ENCODE measurements around the gene EDAR.

Gene EDAR

DNA sequence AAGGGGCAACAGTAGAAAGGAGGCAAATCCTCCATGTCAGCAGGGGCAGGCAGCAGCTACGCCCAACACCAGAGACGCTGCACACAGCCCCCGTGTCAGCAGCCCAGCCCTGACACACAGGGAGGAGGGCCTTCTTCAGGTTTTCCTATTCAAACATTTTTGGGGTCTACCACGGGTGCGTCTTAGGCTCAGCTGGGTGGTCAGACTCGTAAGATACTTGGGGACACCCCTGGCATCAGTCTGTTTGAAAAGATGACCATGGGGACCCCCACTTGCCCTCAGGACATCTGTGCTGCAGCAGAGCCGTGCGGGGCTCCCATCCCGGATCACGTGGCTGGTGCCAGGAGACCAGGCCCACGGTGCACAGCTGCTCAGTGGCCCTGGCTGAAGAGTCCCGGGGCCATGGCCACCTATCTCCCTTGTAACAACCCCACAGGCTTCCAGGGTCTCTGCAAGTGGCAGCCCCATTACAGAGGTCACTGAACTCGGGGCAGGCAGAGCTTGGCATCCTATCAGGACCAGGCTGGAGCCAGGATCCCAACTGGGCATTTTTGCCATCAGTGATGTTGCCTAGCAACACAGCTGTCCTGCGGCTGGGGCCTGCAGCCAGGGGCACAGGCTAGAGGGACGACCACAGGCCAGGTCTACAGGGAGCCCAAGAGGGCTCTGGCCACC is 82.5 kb downstream of the EDAR start:
- DNase-seq: no peak

DNA sequence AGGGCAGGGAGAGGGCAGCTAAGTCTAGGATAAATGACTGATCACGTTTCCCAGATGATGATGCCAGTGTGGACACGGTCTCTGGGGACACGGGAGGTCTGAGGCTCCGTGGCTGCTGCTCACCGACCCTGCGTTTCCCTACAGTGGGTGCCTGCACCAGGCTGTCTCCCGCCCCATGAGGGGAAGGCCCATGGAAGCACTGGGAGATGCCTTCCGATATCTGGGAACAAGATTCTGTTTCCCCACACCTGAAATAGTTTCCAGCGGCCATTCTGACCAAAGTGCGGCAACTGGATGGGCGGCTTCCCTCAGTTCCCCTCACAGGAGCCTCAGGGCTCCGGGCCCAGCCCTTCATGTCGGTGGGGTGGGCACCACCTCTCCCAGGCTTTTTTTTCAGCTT is 83.1 kb downstream of the EDAR start:
- no peak for DNase-seq

DNA sequence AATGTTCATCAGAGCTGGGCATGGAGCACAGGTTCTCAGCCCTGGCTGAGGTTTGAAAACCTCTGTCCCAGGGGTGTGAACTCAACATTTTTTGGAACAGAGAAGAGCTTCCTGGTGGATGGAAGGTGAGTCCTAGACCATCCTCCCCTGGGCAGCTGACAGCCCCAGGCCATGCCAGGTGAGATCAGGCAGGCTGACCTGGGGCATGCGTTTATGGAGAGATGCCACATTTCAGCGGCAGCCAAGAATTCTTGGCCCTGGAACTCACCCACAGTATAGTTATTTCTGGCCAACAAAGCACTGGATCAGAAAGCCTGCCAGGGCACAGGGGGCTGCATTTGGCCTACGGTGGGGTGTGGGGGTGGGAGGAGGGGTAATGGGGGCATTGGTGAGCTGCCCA is 83.8 kb downstream of the EDAR start:
- DNase-seq: no peak

DNA sequence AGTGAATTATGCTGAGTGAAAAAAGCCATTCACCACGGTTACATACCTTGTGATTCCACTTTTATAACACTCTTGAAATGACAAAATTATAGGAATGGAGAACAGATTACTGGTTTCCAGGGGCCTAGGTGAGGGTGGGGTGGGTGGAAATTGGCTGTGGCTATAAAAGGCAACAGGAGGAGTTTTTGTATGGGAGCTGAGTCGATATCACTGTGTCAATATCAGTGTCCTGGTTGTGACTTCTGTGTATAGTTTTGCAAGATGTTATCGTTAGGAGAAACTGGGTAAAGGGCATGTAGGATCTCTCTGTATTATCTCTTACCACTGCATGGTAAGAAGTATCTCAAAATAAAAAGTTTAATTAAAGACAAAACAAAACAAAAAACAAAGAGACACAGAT is 84.3 kb downstream of the EDAR start:
- DNase-seq: no peak

DNA sequence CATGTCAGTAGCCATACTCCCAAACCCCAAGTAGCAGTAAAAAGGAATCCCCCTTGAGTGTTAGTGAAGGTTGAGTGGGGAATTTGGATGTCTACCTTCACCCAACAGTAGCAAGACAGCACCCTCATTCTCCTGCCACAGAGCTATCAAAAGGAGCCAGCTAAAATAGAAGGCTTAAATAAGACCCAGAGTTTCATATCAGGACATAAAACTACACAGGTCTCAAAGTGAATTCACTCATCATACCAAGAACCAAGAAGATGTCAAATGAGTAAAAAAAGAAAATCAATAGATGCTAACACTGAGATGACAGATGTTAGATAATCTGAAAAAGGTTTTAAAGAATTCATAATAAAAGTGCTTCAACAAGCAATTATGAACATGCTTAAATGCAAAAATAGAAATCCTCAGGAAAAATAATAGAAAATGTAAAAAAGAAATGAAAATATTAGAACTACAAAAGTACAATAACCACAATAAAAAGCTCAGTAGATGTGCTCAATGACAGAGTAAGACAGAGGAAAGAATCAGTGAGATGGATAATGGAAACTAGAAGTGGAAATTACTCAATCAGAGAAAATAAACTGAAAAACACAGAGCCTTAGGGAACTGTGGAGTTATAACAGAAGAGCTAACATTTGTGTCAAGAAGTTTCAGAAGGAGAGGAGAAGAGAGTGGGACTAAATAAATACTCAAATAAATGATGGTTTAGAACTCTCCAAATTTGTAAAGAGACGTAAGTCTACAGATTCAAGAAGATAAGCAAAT is 90.5 kb downstream of the EDAR start:
- no peak for DNase-seq

DNA sequence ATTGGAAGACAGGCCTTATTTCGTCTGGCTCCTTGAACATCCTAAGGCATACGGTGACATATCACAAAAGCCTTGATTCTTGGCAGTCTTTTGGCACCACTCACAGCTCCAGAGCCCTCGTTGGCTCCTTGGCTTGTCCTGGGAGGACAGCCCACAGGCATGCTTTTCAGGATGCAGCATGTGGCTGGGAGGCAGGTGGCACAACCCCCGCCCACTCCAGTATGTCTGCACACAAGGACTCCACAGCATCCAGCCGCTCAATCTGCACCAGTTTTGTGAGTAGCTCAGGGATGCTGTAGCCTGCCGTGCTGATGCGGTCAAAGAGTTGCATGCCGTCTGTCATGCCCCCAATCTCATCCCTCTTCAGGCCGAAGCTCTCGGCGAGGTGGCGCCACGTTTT is 92.3 kb downstream of the EDAR start:
- DNase-seq: no peak

DNA sequence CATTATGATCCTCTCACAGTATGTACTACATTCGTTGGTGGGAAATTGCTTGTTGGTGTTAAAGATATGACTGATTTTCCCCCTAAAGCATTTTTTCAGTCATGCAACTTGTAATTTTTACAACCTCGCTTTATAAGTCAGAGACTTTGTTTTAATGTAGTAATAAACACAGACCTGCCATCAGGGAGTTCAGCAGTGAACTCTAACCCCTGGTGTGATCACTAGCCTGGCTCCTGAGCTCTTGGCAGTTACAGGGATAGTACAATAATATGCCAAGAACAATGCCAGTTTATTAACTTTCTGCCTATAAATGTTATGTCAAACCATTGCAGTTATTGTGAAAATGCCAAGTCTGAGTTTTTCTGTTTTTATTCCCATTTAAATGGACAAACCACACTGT is 93.8 kb downstream of the EDAR start:
- no peak for DNase-seq

DNA sequence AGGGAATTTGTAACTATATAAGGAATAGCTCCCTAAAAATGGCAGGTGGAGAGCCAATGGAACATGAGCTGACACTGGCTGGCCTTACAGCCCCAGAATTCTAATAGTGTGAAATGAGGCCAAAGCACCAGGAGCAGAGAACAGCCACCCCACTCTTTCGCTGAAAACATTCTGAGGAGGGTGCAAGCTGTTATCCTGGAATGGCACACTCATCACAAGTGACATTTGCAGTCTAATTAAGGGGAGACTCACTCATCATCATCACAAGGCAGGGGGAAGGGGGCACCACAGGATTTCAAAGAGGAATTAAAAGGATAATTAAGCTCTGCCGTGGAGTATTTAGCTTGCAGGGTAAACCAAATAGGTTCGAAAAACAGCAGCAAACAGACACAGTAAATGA is 94.3 kb downstream of the EDAR start:
- no peak for DNase-seq

DNA sequence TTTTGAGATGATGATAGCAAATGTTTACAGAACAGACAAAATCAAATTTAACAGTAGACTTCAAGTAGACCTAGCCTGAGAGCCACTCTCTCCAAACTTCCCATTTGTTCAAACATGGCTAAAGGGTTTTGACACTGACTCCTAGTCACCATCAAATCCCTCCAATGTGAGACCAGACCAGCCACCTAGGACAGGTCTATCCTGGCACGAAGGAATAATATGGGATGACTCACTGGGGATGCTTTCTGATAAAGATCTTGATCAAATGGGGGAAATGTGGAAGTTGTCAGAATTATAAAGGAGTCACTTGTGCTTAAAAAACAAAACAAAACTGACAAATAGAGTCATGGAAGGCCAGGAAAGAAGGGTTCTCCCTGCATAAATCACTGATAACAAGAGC is 95.7 kb downstream of the EDAR start:
- no peak for DNase-seq

DNA sequence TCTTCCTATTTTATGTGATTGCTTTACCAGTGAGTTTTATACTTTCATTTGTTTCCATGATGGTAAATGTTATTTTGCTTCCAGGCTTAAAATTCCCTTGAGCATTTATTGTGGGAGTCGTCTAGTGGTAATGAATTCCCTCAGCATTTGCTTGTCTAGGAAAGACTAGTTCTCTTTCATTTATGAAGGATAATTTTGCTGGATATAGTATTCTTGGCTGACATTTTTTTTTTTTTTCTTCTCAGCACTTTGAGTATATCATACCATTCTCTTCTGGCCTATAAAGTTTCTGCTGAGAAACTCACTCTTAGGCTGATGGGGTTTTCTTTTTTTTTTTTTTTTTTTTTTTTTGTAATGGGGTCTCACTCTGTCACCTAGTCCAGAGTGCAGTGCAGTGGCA is 99.1 kb downstream of the EDAR start:
- no peak for DNase-seq

DNA sequence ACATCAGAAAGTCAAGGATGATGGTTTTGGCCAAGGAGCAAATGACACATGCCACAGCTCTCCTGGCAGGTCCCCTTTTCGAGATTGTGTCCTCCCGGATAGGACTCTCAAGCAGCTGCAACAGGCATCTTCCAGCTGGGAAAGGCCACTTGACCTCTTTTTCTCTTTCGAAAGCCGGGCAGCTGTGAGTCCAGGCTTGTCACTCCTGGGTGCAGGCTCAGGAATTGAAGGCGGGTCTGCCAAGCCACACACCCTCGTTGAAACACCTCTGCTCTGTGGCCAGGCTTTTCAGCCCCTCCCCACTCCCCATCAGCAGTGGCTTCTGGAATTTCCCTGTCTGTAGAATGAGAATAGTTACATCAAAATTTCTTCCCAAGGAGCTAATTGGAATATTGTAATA is 104.4 kb downstream of the EDAR start:
- DNase-seq: no peak

DNA sequence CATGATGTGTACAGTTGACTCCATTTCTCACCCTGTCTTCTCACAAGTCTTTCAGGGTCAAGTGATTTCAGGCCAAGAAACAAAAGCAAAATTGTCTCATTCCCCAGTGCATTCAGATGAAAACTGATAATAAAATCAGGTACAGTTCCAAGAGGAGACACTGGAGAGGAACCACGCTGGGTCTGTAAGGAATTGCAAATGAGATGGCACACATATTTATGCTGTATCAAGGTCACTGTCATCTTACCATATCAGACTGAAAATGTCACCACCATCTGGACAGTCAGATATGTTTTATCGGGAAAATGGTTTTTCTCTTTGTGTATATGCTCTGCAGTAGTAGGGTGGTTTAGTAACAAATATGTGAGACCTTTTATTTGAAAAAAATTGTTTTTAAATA is 110.7 kb downstream of the EDAR start:
- DNase-seq: no peak

DNA sequence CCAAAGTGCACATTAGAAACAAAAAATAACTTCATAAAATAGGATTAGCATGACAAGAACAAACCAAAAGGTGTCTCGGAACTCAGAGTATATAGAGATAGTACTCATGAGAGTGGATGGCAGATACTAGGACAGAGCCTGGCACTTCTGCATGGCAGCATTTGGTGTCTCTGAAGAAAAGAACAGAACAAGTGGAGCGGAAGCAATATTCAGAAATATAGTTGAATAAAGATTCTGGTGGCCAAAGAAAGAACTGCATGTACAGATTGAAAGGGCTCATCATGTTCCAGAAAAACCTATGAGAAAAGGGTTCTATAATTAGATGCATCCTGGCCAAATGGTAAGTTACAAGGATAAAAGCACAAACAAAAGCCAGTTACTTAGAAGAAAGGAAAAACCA is 111.5 kb downstream of the EDAR start:
- DNase-seq: no peak

DNA sequence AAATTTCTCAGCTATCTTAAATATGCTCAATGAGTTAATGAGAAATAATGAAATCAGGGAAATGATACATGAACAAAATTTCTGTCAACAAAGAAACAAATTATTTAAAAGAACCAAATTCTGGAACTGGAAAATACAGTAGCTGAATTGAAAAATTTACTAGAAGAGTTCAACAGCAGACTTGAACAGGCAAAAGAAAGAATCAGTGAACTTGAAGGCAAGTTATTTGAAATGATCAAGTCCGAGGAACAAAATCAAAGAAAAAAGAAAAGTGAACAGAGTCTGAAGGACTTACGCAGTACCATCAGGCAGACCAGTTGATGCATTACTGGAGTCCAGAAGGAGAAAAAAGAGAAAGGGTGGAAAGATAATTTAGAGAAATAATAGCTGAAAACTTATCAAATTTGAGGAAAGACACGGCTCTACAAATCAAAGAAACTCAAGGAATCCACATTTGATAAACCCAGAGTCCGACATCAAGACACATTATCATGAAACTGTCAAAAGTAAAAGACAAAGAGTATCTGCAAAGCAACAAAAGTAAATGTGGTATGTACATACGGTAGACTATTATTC is 118.9 kb downstream of the EDAR start:
- no peak for DNase-seq

DNA sequence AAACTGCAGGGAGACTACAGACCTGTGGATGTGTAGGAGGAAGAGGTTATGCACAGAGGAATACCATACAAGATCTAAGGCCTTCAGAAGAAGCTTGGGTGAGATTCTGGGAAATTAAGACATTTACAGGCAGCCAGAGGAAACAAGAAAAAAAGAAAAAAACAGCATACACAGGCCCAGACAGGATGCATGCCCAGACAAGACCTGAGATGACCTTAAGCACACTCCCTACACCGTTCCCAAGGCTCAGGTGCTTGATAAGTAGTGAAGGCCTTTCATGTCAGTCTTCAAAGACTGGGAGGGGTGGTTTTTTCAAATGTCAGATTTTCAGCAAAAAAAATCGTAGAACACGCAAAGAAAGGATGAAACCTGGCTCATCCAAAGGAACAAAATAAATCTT is 119.5 kb downstream of the EDAR start:
- DNase-seq: no peak

DNA sequence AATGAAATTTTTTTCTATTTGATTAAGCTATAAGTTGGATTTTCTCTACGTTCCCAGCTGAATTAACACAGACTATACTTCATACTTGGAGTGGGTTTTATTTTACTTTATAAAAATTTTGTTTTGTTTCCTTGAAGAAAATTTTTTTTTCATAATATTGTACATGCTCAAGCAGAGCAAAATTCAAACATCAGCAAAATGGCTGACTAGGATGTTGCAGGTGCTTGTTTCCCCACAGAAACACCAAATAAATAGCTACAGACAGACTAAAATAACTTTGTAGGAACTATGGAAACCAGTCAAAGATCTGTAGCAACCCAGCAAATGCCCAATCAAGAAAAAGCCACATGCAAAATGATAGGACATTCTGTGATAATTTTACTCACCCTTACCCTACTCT is 120.1 kb downstream of the EDAR start:
- no peak for DNase-seq

DNA sequence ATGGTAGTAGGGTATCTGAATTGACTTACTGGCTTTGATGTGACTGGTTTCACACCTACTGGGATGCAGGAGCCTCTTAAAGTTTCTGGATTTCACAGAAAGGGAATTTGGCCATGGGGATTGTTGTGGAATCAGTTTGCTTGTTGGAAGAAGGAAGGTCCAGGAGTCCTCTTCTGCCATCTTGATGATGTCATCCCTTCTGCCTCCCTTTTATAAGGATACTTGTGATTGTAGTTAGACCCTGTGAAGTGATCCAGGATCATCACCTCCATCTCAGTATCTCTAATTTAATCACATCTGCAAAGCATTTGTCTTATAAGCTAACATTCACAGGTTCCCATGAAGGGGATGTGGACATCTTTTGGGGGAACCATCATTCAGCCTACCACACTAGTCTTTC is 123.0 kb downstream of the EDAR start:
- no peak for DNase-seq

DNA sequence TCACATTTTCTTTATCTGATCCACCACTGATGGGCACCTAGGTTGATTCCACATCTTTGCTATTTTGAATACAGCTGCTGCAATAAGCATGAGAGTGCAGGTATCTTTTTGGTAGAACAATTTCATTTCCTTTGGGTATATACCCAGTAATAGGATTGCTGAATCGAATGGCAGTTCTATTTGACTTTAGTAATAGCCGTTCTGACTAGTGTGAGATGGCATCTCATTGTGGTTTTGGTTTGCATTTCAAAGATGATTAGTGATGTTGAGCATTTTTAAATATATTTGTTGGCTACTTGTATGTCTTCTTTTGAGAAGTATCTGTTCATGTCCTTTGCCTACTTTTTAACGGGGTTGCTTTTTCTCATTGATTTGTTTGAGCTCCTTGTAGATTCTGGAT is 130.1 kb downstream of the EDAR start:
- no peak for DNase-seq

DNA sequence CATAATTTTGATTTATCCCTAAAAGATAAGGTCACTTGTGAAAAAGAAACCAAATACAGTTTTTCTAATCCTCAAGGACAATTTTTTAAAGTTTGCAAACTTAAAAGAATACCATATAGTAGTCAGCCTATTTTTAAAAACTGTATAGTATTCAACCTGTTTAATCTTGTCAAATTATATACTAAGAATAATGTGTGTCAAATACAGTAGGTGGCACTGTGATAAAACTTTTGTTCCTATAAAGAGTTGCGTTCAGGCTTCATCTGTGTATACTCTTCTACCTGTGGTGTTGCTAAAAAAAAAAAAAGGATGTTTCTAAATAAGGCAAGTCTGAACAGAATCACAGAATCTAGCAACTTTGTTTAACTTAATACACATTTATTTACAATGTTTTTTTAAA is 133.8 kb downstream of the EDAR start:
- DNase-seq: no peak

DNA sequence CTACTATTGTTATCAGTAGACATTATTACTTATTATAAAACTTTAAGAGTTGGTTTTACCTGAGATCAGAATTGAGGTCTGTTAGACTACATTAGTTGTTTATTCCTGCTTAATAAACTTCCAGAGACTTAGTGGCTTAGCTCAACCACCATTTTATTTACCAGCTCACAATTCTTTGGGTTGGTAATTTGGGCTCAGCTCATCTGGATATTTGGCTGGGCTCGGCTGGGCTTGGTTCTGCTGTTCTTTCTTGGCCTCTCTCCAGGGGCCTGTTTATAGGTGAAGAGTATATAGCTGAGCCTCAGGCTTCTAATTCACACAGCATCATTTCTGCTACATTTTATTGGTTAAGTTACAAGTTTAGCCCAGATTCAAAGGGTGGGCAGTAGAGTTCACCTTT is 134.5 kb downstream of the EDAR start:
- no peak for DNase-seq

DNA sequence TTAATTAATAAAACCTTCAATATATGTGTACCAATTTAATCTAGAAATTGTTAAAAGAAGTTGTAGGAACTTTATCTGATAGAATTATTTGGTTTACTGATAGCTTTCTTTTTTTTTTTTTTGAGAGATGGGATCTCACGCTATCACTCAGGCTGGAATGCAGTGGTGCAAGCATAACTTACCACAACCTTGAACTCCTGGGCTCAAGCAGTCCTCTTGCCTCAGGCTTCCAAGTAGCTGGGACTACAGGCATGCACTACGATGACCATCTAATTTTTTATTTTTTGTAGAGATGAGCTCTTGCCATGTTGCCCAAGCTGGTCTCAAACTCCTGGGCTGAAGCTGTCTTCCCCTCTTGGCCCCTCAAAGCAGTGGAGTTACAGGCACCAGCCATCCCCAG is 135.6 kb downstream of the EDAR start:
- DNase-seq: no peak

DNA sequence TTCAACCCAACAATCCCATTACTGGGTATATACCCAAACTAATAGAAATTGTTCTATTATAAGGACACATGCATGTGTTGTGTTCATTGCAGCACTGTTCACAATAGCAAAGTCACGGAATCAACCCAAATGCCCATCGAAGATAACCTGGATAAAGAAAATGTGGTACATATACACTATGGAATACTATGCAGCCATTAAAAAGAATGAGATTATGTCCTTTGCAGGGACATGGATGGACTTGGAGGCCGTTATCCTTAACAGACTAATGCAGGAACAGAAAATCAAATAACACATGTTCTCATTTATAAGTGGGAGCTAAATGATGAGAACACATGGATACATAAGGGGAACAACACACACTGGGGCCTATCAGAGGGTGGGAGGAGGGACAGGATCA is 136.6 kb downstream of the EDAR start:
- no peak for DNase-seq

DNA sequence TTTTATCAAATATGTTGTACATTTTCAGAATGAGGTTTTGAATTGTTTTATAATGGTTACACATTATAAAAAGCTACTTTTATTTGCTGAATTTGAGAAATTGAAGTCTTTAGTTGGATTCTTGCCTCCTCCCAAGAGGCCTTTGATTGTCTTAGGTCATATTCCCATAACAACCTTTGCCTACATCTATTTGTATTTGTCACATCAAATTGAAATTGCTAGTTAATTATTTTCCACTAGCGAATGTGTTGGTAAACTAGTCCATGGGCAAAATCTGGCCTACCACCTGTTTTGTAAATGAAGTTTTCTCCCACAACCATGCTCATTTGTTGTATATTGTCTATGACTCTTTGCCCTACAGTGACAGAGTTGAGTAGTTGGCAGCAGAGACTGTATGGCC is 142.0 kb downstream of the EDAR start:
- no peak for DNase-seq

DNA sequence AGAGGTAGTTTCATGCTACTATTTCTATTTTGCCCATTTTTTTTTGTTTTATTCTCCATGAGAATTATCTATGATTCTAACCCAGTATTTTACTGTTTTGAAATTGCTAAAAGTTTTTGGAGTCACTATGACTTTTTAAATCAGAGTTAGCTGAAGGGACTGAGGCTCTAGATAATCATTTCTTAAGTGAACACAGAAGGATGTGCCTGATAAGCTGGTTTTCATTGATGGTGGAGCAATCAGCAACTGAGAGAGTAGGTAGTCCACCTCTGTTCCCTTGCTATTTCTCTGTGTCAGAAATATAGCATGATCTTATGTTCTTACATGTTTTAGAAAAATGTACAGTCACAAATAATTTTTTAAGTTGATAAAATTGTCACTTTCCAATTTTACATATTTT is 143.1 kb downstream of the EDAR start:
- DNase-seq: no peak

Data from NCI-H1048 (cell line).